GM19023 (cell line): Measurements from ENCODE around the gene SPATA20.
A peak's percentile ranks its signal among the peaks of the same experiment; 100 is the strongest.

Experiments
- ATAC-seq: cut with Tn5 transposase; IDR thresholded peaks from one replicate; pipeline ENCODE4 v1.9.1; 2021; ENCODE audit warnings: mild to moderate bottlenecking, moderate library complexity; ENCODE audit not compliant: unreplicated experiment

Gene SPATA20

GRCh38 chr17:50557630-50558029 is 10.7 kb downstream of the SPATA20 start:
- ATAC-seq, result no peak

- ATAC-seq, result no peak
Observed at GRCh38 chr17:50558091-50558490, 11.1 kb downstream of the SPATA20 start.

- ATAC-seq, result no peak
Observed at GRCh38 chr17:50558581-50558940, 11.6 kb downstream of the SPATA20 start.

- no peak for ATAC-seq
Observed at GRCh38 chr17:50558941-50559614, 12.1 kb downstream of the SPATA20 start.

- ATAC-seq, result no peak
Observed at GRCh38 chr17:50559674-50560184, 12.8 kb downstream of the SPATA20 start.

GRCh38 chr17:50560185-50560824 is 13.3 kb downstream of the SPATA20 start, which contains the start of gene CACNA1G:
Gene CACNA1G (plus strand): TSS chr17:50560715. CDS start chr17:50561460, 745 bp downstream.
- peak; percentile 93 for ATAC-seq

- ATAC-seq, result no peak
Observed at GRCh38 chr17:50560931-50561745, 14.2 kb downstream of the SPATA20 start.

GRCh38 chr17:50561746-50562141 is 14.8 kb downstream of the SPATA20 start:
- no peak for ATAC-seq

GRCh38 chr17:50562242-50563091 is 15.5 kb downstream of the SPATA20 start:
- no peak for ATAC-seq

GRCh38 chr17:50563092-50563511 is 16.1 kb downstream of the SPATA20 start:
- ATAC-seq, result no peak

GRCh38 chr17:50564916-50565315 is 17.9 kb downstream of the SPATA20 start:
- no peak for ATAC-seq

GRCh38 chr17:50565402-50566350 is 18.7 kb downstream of the SPATA20 start:
- no peak for ATAC-seq

GRCh38 chr17:50566886-50567285 is 19.9 kb downstream of the SPATA20 start:
- ATAC-seq, result no peak

- ATAC-seq, result no peak
Observed at GRCh38 chr17:50568659-50569058, 21.7 kb downstream of the SPATA20 start.

GRCh38 chr17:50569592-50569991 is 22.6 kb downstream of the SPATA20 start:
- ATAC-seq, result no peak

GRCh38 chr17:50570032-50570431 is 23.1 kb downstream of the SPATA20 start:
- ATAC-seq, result no peak

GRCh38 chr17:50570528-50570927 is 23.6 kb downstream of the SPATA20 start:
- no peak for ATAC-seq

- ATAC-seq, result no peak
Observed at GRCh38 chr17:50571681-50572080, 24.7 kb downstream of the SPATA20 start.

GRCh38 chr17:50572541-50572940 is 25.6 kb downstream of the SPATA20 start:
- no peak for ATAC-seq
